COR-L47 (cell line): Measurements from ENCODE around the gene DIAPH1.
A peak's percentile ranks its signal among the peaks of the same experiment; 100 is the strongest.

Experiments
- DNase-seq: peaks from one replicate; lab custom pipeline; 2025; lab: John Stamatoyannopoulos, UW

The DIAPH1 gene

DNA sequence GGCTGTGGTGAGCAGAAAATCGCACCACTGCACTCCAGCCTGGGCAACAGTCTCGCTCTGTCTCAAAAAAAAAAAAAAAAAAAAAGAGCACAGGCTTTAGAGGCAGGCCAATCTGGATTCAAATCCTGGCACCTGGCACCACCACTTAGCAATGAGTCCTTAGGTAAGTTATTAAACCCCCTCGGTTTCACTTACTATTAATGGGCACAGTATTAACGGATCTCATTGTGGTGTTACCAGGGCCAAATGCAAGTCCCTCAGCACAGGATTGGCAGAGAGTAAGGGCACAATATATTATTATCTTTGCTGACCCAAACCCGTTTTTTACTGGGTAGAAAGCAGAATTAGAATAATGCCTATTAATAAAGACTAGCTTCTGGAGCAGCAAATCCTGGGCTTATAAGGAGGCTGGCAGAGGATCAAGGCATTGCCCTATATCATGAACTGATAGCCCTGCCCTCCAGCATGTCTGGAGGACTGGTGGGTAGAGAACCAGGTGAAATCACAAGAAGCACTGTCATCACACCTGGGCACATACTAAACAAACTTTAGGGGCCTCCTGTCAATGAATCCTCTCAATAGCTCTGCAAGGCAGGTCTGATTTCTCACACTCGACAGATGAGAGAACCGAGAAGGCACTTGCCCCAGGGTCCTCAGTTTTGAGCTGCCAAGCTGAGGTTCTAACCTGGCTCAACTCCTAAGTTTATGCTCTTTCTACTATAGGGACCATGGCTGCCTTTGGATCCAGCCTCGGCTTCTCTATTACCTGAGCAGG, 112.2 kb downstream of the DIAPH1 start:
- no peak for DNase-seq

GRCh38 chr5:141504216-141504615, 114.6 kb downstream of the DIAPH1 start:
- DNase-seq: no peak

DNA sequence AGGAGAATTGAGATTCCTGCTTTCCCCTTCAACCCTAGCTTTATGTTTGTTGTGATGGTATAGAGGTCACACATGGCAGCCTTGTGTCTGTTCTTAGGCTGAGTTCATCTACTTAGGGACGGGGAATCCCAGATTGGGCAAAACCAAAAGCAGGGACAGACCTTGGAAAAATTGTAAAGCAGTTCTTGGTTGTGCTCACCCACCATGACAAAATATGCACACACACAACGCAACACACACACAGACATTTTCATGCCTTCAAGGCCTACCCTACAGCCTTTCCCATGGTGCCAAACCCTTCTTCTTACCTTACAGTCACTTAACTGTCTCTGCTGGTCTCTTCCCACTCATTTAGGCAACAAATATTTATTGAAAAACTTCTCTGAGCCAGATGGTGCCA, 115.1 kb downstream of the DIAPH1 start:
- no peak for DNase-seq

- DNase-seq: no peak
Observed at GRCh38 chr5:141501761-141502160, 117.0 kb downstream of the DIAPH1 start.

DNA sequence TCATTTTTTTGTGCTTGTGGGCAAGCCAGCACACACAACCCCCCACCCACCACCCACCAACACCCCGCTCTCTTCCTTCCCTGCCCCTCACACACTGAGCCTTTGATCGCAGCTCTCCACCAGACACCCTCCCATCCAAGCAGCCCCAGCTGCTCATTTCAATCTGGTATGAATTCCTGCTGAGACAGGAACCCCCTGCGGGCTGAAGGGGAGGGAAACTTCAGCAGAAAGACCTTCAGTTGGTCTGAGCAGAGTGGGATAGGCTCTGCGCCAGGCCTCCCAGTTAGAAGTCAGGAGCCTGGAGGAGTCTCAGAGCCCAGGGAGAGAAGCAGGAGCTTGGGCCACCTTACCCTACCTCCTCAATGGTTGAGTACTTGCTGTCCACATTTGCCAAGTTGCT, 122.8 kb downstream of the DIAPH1 start:
- peak; percentile 43 for DNase-seq

DNA sequence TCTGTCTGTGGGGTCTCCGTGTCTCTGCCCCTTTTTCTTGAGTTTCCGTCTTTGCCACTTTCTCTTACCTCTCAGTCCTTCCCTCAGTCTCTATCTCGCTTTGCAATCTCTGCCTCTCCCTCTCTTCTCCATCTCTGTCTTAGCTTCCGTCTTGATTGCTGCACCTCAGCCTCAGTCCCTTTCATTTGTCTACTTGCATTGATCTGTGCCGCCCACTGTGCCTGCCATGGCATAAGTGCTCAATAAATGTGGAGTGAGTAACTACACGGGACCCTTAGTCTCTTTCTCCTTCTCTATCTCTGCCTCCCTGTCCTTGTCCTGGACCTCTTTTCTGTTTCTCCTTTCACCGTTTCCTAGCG, 123.4 kb downstream of the DIAPH1 start:
- no peak for DNase-seq

GRCh38 chr5:141494761-141495452, 123.9 kb downstream of the DIAPH1 start:
- no peak for DNase-seq

GRCh38 chr5:141493500-141494422, 125.0 kb downstream of the DIAPH1 start:
- no peak for DNase-seq

- no peak for DNase-seq
Observed at GRCh38 chr5:141492168-141492885, 126.5 kb downstream of the DIAPH1 start.

GRCh38 chr5:141491323-141492167, 127.3 kb downstream of the DIAPH1 start:
- no peak for DNase-seq

GRCh38 chr5:141490771-141491170, 128.0 kb downstream of the DIAPH1 start:
- no peak for DNase-seq

- DNase-seq: no peak
Observed at GRCh38 chr5:141490271-141490670, 128.5 kb downstream of the DIAPH1 start.

DNA sequence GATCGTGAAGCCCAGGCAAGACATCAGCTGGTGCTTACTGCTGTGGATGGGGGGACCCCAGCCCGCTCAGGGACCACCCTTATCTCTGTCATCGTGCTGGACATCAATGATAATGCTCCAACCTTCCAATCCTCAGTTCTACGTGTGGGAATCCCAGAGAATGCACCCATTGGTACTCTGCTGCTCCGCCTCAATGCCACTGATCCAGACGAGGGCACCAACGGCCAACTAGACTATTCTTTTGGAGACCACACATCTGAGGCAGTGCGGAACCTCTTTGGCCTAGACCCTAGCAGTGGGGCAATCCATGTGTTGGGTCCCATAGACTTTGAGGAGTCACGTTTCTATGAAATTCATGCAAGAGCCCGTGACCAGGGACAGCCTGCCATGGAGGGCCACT, 129.0 kb downstream of the DIAPH1 start:
- no peak for DNase-seq

GRCh38 chr5:141488591-141489561, 129.9 kb downstream of the DIAPH1 start, which contains the start of gene PCDHGC5:
PCDHGC5 (plus strand) TSS chr5:141489081; CDS start chr5:141489241, 160 bp downstream.
- peak; percentile 31 for DNase-seq

- no peak for DNase-seq
Observed at GRCh38 chr5:141487131-141487530, 131.7 kb downstream of the DIAPH1 start.

GRCh38 chr5:141486091-141486490, 132.7 kb downstream of the DIAPH1 start:
- DNase-seq: no peak

- DNase-seq: no peak
Observed at GRCh38 chr5:141485321-141486055, 133.3 kb downstream of the DIAPH1 start.

GRCh38 chr5:141484641-141485311, 134.0 kb downstream of the DIAPH1 start, which contains the start of gene PCDHGC4:
PCDHGC4 (plus strand) TSS chr5:141485030; CDS start chr5:141485174, 144 bp downstream.
- DNase-seq: peak; percentile 73
